ENCODE results near the gene TGFB1I1.

Gene TGFB1I1

GRCh38 chr16:31471875-31472708 is at the start of gene TGFB1I1:
TSS of gene TGFB1I1 (plus strand) at chr16:31472152. CDS start at chr16:31472189, 37 bp downstream.
- DNase-seq (ENCODE audit: insufficient read length, low spot score): peak; percentile 61
- FAIRE-seq: no peak
- no peak for TF ChIP-seq CTCF (IDR thresholded peaks at IDR 0.05; ENCODE audit: insufficient read depth, missing control alignments)

GRCh38 chr16:31423241-31423640 is 48.7 kb upstream of the TGFB1I1 start:
- TF ChIP-seq CTCF (IDR thresholded peaks at IDR 0.05; ENCODE audit: insufficient read depth, missing control alignments): no peak
- FAIRE-seq: no peak
- no peak for DNase-seq (ENCODE audit: insufficient read length, low spot score)

GRCh38 chr16:31423801-31424200 is 48.2 kb upstream of the TGFB1I1 start:
- no peak for DNase-seq (ENCODE audit: insufficient read length, low spot score)
- FAIRE-seq: no peak
- TF ChIP-seq CTCF (IDR thresholded peaks at IDR 0.05; ENCODE audit: insufficient read depth, missing control alignments): no peak

GRCh38 chr16:31427441-31428278 is 44.3 kb upstream of the TGFB1I1 start:
- FAIRE-seq (no peak), DNase-seq (ENCODE audit: insufficient read length, low spot score) (no peak)
- TF ChIP-seq CTCF (IDR thresholded peaks at IDR 0.05; ENCODE audit: insufficient read depth, missing control alignments): no peak

GRCh38 chr16:31428279-31428597 is 43.7 kb upstream of the TGFB1I1 start, which contains the start of gene COX6A2:
TSS of gene COX6A2 (minus strand) at chr16:31428360. CDS start at chr16:31428325, 35 bp downstream.
- FAIRE-seq (no peak), DNase-seq (ENCODE audit: insufficient read length, low spot score) (no peak)
- no peak for TF ChIP-seq CTCF (IDR thresholded peaks at IDR 0.05; ENCODE audit: insufficient read depth, missing control alignments)

- no peak for FAIRE-seq
Observed at GRCh38 chr16:31428638-31429247, 43.2 kb upstream of the TGFB1I1 start.

More at GRCh38 chr16:31428638-31429247, 43.2 kb upstream of the TGFB1I1 start:
- no peak for DNase-seq (ENCODE audit: insufficient read length, low spot score)
- TF ChIP-seq CTCF (IDR thresholded peaks at IDR 0.05; ENCODE audit: insufficient read depth, missing control alignments): no peak
